Bone marrow (tissue), 2 donors: ENCODE results near the gene SUGT1.
"Not testable (repeated sequence)": the region's sequence is repeated elsewhere in the genome, so short reads cannot be mapped to it uniquely, and the experiment has no call there.

ENCODE experiments used
- DNase-seq, 2 donors: peaks; one replicate each; lab custom pipeline; 2025; lab: John Stamatoyannopoulos, UW

SUGT1 gene

GRCh38 chr13:52652196-52652979, at the start of gene SUGT1:
Gene SUGT1 (plus strand): TSS chr13:52652836. CDS start chr13:52652921, 85 bp downstream.
- peak; percentile 90 to 98 for DNase-seq

- DNase-seq, result not testable (repeated sequence)
Measured at GRCh38 chr13:52603316-52603715, 49.3 kb upstream of the SUGT1 start.

GRCh38 chr13:52606126-52606525, 46.5 kb upstream of the SUGT1 start:
- DNase-seq, result not testable (repeated sequence)

- DNase-seq, result not testable (repeated sequence)
Measured at GRCh38 chr13:52606795-52607194, 45.8 kb upstream of the SUGT1 start.

GRCh38 chr13:52608184-52608583, 44.5 kb upstream of the SUGT1 start:
- not testable (repeated sequence) for DNase-seq

GRCh38 chr13:52609013-52609606, 43.5 kb upstream of the SUGT1 start:
- DNase-seq, result peak in 1 of 2 donors; percentile 44

- not testable (repeated sequence) for DNase-seq
Measured at GRCh38 chr13:52610158-52610557, 42.5 kb upstream of the SUGT1 start.

- DNase-seq, result no peak
Measured at GRCh38 chr13:52615134-52615801, 37.4 kb upstream of the SUGT1 start.

- DNase-seq, result no peak
Measured at GRCh38 chr13:52615812-52616211, 36.8 kb upstream of the SUGT1 start.

- peak; percentile 41 to 89 for DNase-seq
Measured at GRCh38 chr13:52617070-52618060, 35.3 kb upstream of the SUGT1 start.

- peak in 1 of 2 donors; percentile 2 for DNase-seq
Measured at GRCh38 chr13:52631083-52631690, 21.4 kb upstream of the SUGT1 start.

GRCh38 chr13:52638666-52639328, 13.8 kb upstream of the SUGT1 start:
- DNase-seq, result peak in 1 of 2 donors; percentile 34

- DNase-seq, result no peak
Measured at GRCh38 chr13:52642131-52642530, 10.5 kb upstream of the SUGT1 start, which contains the start of gene HNRNPA1L2. Gene HNRNPA1L2 (plus strand): TSS chr13:52642431. CDS start chr13:52642493, 62 bp downstream.

GRCh38 chr13:52644108-52644507, 8.5 kb upstream of the SUGT1 start:
- no peak for DNase-seq

GRCh38 chr13:52646967-52647366, 5.7 kb upstream of the SUGT1 start:
- no peak for DNase-seq

- no peak for DNase-seq
Measured at GRCh38 chr13:52650731-52651130, 1.9 kb upstream of the SUGT1 start.

- no peak for DNase-seq
Measured at GRCh38 chr13:52651897-52652195, 790 bp upstream of the SUGT1 start.

GRCh38 chr13:52652980-52653303, 306 bp downstream of the SUGT1 start:
- DNase-seq, result peak in 1 of 2 donors; percentile 84

- no peak for DNase-seq
Measured at GRCh38 chr13:52659340-52659739, 6.7 kb downstream of the SUGT1 start.

- no peak for DNase-seq
Measured at GRCh38 chr13:52664272-52664671, 11.6 kb downstream of the SUGT1 start.

- DNase-seq, result peak in 1 of 2 donors; percentile 15
Measured at GRCh38 chr13:52665325-52665724, 12.7 kb downstream of the SUGT1 start.
